ENCODE data around the gene DIDO1. TPM values are rescaled to one million over a fixed set of nuclear protein-coding genes. Genes with fewer than 3 reads are reported as not detected.

DIDO1 gene
- total and polyA plus RNA-seq, 2 of the 13 experiments (the other 11 are each of a cell fraction or from before 2014, with no cell fraction given) = 75.0 to 75.1 TPM

DNA sequence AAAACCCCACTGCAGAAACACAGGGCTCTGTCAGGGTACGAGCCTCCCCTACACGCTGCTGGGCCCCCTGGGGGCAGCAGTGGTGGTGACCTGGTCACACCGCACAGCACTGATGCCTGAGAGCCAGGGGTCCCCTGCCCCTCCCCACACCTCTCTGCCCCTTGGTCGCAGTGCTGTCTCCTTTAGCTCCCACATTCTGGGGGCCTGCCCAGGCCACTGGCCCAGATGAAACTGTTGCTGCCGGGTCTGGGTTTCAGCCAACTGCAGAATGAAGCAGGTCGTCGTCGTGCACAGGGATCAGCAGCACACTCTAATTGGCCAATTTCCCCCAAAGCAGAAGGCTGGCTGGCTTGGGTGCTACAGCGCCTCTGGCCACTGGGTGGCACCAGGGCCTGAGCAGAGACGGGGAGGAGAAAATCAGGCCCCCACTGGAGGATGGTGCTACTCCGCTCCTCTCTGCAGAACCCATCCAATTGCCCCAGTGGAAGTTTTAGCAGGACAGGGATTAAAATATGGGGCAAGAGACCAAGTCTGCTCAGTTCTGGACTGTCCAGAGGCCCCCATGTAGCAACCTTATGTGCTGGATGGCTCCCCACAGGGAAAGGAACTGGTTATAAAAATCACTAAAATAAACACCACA lies 26.1 kb downstream of the DIDO1 start (continued):
- TF ChIP-seq MAFK (conservative IDR thresholded peaks at IDR 0.05 in 1 of 2, IDR thresholded peaks at IDR 0.05 in 1 of 2; ENCODE audit: low read length in 2 of 2) (no peak), ASH2L (IDR thresholded peaks at IDR 0.05; ENCODE audit: insufficient read length, low read depth, low read length) (peak; percentile 68), KIAA2018 (CRISPR knock-in tag; IDR thresholded peaks at IDR 0.05; ENCODE audit: borderline replicate concordance) (no peak), ZZZ3 (CRISPR knock-in tag; IDR thresholded peaks at IDR 0.05; ENCODE audit: borderline replicate concordance) (no peak), RXRA (CRISPR knock-in tag; IDR thresholded peaks at IDR 0.05) (peak; percentile 71), ZBTB46 (CRISPR knock-in tag; IDR thresholded peaks at IDR 0.05; ENCODE audit: borderline replicate concordance) (no peak), NFE2 (CRISPR knock-in tag; IDR thresholded peaks at IDR 0.05) (no peak), ZNF660 (CRISPR knock-in tag; IDR thresholded peaks at IDR 0.05; ENCODE audit: borderline replicate concordance, low read depth) (no peak), ZNF205 (CRISPR knock-in tag; IDR thresholded peaks at IDR 0.05) (0 out of 2 replicates have a peak, but pooled peaks have one; percentile 12), RARG (CRISPR knock-in tag; IDR thresholded peaks at IDR 0.05; ENCODE audit: low read depth) (no peak), NFIB (CRISPR knock-in tag; IDR thresholded peaks at IDR 0.05; ENCODE audit: borderline replicate concordance) (0 out of 2 replicates have a peak, but pooled peaks have one; percentile 76)
- TF ChIP-seq, protein P1, sequence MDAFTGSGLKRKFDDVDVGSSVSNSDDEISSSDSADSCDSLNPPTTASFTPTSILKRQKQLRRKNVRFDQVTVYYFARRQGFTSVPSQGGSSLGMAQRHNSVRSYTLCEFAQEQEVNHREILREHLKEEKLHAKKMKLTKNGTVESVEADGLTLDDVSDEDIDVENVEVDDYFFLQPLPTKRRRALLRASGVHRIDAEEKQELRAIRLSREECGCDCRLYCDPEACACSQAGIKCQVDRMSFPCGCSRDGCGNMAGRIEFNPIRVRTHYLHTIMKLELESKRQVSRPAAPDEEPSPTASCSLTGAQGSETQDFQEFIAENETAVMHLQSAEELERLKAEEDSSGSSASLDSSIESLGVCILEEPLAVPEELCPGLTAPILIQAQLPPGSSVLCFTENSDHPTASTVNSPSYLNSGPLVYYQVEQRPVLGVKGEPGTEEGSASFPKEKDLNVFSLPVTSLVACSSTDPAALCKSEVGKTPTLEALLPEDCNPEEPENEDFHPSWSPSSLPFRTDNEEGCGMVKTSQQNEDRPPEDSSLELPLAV (CRISPR knock-in tag; conservative IDR thresholded peaks at IDR 0.05; ENCODE audit: low read depth) = no peak
- TF ChIP-seq, protein P2, sequence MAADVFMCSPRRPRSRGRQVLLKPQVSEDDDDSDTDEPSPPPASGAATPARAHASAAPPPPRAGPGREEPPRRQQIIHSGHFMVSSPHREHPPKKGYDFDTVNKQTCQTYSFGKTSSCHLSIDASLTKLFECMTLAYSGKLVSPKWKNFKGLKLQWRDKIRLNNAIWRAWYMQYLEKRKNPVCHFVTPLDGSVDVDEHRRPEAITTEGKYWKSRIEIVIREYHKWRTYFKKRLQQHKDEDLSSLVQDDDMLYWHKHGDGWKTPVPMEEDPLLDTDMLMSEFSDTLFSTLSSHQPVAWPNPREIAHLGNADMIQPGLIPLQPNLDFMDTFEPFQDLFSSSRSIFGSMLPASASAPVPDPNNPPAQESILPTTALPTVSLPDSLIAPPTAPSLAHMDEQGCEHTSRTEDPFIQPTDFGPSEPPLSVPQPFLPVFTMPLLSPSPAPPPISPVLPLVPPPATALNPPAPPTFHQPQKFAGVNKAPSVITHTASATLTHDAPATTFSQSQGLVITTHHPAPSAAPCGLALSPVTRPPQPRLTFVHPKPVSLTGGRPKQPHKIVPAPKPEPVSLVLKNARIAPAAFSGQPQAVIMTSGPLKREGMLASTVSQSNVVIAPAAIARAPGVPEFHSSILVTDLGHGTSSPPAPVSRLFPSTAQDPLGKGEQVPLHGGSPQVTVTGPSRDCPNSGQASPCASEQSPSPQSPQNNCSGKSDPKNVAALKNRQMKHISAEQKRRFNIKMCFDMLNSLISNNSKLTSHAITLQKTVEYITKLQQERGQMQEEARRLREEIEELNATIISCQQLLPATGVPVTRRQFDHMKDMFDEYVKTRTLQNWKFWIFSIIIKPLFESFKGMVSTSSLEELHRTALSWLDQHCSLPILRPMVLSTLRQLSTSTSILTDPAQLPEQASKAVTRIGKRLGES (CRISPR knock-in tag; IDR thresholded peaks at IDR 0.05; ENCODE audit: borderline replicate concordance) = 0 out of 2 replicates have a peak, but pooled peaks have one; percentile 66

All from HepG2 (cell line).